GM19452 (cell line): ENCODE measurements around the gene LAMB4.

ENCODE experiments used
- ATAC-seq: cut with Tn5 transposase; IDR thresholded peaks from one replicate; pipeline ENCODE4 v1.9.1; 2021; ENCODE audit not compliant: unreplicated experiment

The LAMB4 gene

GRCh38 chr7:108018668-108019067 is 111.5 kb downstream of the LAMB4 start:
- ATAC-seq = no peak

DNA sequence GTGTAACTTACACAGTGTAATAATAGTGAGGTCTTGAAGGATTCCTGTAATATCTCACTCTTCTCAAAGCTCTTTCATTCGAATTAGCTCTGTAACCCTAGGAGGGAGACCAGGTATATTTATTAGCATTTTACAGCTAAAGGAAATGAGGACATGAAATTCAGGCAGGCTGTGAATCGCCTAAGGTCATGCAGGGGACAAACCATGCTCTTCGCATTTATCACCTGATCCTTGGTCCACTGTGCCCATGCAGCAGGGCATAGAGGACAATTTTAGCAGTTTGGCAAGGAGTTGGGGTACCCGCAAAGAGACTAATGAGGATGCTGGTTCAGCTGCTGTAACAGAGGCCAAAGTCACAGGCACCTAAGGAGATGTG is 112.4 kb downstream of the LAMB4 start:
- ATAC-seq = no peak

DNA sequence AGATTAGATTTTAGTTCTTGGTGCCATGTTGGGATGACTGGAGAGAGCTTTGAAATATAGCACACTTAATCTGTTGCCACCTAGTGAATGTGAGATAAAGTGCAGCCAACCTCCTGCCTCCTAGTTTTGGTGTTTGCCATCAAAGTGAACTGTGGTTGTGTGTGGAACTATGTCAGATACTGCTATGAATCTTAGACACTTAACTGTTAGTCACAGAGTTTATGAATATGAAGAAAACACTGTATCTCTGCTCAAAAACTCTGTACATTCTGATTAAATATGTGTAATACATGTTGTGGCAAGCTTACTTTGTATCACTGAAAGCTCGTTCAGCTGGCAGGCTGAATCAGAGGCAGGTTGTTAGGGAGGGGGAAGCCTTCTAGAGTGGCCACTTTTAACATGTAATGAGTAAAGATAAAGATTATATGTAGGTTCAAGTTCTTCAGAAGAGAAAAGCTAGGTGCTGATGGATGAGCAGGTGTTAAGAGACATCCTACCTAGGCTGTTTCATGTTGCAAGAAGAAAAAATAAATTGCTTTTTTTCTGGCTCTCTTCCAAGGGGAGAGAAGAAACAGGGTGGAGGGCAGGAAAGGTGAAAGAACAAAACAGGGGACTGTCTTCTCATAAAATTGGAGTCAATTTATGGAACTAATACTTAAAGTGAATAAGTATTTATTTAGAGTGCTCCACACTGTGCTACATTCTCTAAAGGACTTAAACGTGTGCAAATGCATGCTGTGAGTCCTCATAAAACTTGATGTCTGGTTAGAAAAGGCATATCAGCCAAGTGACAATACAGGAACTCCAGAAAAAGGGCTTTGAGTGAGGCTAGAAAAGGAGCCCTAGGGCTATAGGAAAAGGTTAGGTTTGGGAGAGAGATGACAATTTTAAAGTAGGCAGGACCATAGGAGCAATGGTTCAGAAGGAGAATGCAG is 113.1 kb downstream of the LAMB4 start:
- no peak for ATAC-seq

- ATAC-seq = no peak
Observed at GRCh38 chr7:108015740-108016139, 114.4 kb downstream of the LAMB4 start.

DNA sequence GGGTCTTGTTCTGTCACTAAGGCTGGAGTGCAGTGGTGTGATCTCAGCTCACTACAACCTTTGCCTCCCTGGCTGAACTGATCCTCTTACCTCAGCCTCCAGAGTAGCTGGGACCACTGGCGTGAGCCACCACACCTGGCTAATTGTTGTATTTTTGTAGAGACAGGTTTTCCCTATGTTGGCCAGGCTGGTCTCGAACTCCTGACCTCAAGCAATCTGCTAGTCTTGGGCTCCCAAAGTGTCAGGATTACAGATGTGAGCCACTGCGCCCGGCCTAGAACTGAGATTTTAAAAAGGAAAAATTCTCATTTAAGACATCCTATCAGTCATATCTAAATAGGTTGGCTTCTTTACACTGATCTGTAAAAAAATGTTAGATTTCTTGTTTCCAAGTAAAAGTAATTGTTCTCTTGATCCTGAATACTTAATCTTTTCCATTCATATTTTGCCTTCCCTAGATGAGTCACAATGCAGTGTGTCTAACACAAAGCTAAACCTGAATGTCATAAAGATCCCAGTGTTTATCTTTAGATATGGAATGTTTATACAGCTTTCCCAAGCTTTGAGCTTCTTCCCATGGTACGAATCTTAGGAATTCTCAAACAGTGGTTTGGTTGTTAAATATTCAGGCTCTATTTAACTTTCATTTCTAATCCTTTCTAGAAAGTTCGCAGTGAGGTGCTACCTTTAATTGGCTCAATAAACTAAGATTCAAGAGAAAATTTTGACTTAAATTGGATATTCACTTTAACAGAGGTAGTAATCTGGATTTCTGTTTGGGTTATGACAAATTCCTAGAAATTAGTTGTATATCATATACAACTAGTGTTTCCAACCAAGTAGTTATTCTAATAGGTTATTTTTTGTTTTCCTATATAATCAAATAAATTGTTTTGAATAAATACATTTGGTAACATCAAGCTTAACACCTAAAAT is 115.1 kb downstream of the LAMB4 start:
- ATAC-seq = no peak

DNA sequence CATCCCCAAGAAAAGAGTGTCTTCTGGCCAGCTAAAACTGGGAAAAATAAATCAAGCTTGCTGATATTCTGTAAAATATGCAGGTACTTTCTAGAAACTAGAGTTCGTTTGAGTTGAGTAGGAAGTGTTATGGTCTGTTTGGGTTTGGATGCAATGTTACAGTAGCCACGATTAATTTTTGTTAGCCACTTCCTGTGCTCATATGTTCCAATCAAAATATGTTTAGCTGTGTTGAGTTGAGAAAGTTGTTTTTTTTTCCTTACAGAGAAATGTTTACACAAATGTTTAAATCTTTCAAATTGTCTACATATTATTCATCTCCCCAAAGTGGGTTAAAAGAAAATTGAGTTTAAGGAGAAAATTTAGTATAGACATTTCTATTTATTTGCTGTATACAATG is 115.9 kb downstream of the LAMB4 start:
- no peak for ATAC-seq

DNA sequence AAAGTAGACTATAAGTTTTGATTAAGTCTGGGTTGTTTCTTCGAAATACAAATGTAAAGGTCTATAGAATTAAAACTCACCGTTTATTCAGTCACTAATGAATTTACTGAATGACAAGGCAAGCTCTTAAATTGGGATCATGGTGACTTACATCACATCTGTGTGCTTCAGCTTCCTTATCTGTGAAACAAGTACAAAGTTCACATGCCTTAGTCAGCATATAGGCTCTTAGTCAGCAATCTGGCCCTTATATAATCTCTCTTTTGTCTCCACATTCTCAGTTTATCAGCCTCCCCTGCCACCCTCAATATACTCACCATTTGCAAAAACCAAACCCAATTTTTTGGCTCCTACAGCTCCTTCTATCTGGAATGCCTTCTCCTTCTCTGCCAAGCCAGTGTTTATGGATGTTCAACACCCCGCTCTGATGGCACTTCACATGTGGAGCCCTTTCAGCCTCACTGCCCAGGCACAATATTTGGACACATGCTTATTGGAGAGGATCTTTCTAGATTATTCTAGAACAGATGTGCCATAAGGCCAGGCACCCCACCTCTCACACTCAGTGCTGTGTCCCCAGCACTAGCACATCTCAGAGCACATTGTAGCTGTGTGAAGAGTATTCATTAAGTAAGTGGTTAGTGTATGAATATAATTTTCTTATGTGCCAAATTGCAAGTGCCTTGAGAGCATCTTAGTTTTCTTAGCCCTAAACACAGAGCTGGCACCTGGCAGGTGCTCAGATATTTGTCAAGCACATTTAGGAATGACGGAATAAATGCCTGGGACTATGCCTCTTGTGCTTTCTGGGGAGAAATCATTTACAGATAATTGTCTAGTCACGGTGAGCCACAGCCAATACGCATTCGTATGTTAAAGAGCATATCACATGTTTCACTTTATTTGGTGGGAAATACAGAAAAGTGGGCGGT is 117.4 kb downstream of the LAMB4 start:
- ATAC-seq = no peak

DNA sequence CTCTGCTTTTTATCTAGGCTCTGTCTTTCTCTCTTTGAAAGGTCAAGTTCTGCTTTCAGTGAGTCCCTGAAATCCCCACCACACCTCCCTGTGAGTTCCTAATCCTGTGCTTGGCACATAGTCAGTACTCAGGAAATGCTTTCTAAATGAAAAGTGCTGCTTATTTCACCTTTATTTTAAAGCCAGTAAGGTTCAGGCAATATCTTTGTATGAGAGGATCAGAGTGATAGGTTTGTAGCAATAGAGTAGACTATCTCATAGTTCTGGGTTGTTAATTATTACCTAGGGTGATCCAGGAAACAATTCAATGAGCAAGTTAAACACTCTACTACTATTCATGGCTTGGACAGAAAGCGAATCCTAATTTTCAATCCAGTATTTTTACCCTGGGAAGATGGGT is 119.8 kb downstream of the LAMB4 start:
- ATAC-seq = no peak

- no peak for ATAC-seq
Observed at GRCh38 chr7:108009873-108010272, 120.3 kb downstream of the LAMB4 start.

- no peak for ATAC-seq
Observed at GRCh38 chr7:108008827-108009226, 121.3 kb downstream of the LAMB4 start.

- ATAC-seq = no peak
Observed at GRCh38 chr7:108008240-108008639, 121.9 kb downstream of the LAMB4 start.

- ATAC-seq = no peak
Observed at GRCh38 chr7:108007762-108008161, 122.4 kb downstream of the LAMB4 start.

DNA sequence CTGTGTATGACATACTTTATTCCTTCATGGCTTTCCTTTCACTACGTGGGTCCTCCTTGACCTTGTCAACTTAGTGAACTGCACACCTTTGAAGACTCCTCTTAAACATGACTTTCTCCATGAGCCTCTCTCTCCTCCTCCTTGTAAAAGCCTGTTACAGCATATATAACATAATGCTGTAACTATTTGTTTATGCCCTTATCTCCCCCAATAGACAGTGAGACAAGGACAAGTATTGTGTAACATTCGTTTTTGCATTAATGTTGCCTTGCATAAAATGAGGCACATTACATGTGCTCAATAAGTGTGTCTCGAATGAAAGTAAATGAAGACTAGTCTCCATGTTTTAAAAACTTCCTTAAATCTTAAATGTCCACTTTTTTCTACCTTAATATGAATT is 122.9 kb downstream of the LAMB4 start:
- no peak for ATAC-seq

DNA sequence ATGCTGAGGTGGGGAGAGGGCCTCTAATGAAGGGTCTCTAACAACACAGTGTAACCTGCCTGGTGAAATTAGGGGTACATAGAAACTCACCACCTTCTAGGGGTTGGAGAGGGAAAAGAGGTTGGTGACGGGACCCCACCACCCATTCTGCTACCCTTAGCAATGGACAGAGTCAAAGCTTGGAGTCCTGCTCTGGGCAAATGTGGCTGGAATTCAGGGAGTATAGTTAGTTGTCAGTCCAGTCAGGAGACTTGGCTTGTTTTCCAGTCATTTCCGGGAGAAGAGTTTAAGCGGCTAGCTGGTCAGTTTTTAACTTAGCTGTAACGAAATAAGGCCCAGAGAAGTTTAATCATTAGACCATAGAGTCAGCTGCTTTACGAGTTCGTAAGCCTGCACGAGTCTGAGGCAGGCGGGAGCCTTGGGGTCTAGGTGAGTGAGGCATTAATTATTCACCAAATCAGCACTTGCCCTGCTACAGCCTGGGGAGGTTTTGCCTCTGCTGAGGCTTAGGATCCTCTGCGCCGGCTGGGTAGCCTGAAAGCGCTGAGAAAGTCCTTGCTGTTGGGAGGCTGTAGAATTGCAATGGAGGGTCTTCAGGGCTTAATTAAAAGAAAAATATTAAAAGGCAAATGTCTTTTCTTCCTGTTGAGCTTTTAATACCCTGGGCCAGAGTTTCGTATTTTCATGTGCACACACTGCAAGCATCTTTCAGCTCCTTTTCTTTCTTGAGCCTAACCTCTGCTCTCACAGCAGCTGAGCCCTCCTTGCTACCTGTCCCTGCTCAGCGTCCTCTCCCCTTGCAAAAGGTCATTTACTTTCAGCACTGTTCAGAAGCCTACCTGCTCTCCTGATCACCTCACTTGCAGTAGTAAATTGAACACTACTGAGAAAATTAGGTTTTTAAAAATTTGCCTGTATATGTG is 125.7 kb downstream of the LAMB4 start:
- ATAC-seq = peak; percentile 76

GRCh38 chr7:108003599-108003935 is 126.6 kb downstream of the LAMB4 start:
- no peak for ATAC-seq

DNA sequence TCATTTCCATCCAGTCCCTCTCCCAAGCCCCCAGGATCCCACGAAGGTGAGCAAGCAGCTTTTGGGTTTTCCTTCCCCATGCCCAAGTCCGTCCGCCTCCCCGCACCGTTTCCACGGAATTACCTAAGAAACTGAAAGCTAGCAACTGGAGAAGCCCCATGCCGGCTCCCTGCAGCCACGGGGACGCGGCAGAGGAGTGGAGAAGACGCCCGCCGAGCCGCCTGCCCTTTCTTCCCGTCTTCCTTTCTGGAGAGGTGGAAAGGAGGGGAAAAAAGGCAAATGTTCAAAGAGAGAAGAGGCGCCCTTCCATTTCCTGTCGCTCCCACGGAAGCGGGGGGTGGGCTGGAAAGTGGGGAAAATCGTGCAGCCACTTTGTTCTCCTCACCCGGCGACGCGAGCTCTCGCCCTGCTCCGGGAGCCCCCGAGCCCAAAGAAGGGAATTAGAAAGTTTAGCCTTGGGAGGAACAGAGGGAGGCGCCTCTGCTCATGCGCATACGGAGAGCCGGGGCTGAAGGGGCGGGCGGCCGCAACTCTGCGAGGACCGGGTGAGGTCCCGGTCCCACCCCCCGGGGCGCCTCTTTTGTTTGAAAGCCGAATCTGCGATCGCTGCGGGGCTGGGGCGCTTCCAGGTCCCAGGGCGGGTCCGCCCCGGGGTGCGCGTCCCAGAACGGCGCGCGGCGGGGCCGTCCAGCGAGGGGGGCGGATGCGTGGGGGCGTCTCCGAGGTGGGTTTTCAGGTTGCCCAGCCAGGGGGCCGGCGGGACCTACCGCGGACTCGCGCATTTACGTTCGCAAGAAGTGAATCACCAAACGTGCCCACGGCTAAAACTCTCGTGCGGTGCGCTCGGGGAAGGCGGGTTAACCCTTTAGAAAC is 127.2 kb downstream of the LAMB4 start, which contains the start of gene LAMB1:
Gene LAMB1 (minus strand): TSS at position 436 of the 873 bp plus-strand sequence. CDS start 276 bp downstream, at position 160.
- no peak for ATAC-seq

- ATAC-seq = no peak
Observed at GRCh38 chr7:108001764-108002725, 128.1 kb downstream of the LAMB4 start.
